GM19372 (cell line): Measurements from ENCODE around the gene GTPBP6.
"Not testable (repeated sequence)": the region's sequence is repeated elsewhere in the genome, so short reads cannot be mapped to it uniquely, and the experiment has no call there.

Experiments
- ATAC-seq: cut with Tn5 transposase; IDR thresholded peaks from one replicate; pipeline ENCODE4 v1.9.1; 2021; ENCODE audit warnings: mild to moderate bottlenecking, low read depth, moderate library complexity; ENCODE audit not compliant: unreplicated experiment

Gene GTPBP6

GRCh38 chrX:336227-336626, 17.6 kb upstream of the GTPBP6 start:
- ATAC-seq, result no peak

- ATAC-seq, result no peak
Measured at GRCh38 chrX:335758-336155, 17.2 kb upstream of the GTPBP6 start.

GRCh38 chrX:334971-335757, 16.6 kb upstream of the GTPBP6 start:
- no peak for ATAC-seq

GRCh38 chrX:334331-334891, 15.8 kb upstream of the GTPBP6 start:
- ATAC-seq, result no peak

- ATAC-seq, result no peak
Measured at GRCh38 chrX:333611-334311, 15.2 kb upstream of the GTPBP6 start.

GRCh38 chrX:332916-333610, 14.5 kb upstream of the GTPBP6 start:
- ATAC-seq, result no peak

GRCh38 chrX:332496-332860, 13.9 kb upstream of the GTPBP6 start:
- ATAC-seq, result no peak

GRCh38 chrX:331825-332495, 13.4 kb upstream of the GTPBP6 start:
- ATAC-seq, result no peak

GRCh38 chrX:331151-331824, 12.7 kb upstream of the GTPBP6 start:
- ATAC-seq, result no peak

- no peak for ATAC-seq
Measured at GRCh38 chrX:330726-331150, 12.1 kb upstream of the GTPBP6 start.

GRCh38 chrX:330141-330725, 11.6 kb upstream of the GTPBP6 start:
- ATAC-seq, result not testable (repeated sequence)

- ATAC-seq, result no peak
Measured at GRCh38 chrX:329291-329910, 10.8 kb upstream of the GTPBP6 start.

GRCh38 chrX:327660-328126, 9.1 kb upstream of the GTPBP6 start:
- no peak for ATAC-seq

- ATAC-seq, result not testable (repeated sequence)
Measured at GRCh38 chrX:324664-325063, 6.1 kb upstream of the GTPBP6 start.

GRCh38 chrX:323721-324628, 5.4 kb upstream of the GTPBP6 start:
- ATAC-seq, result no peak

GRCh38 chrX:320126-320783, 1.7 kb upstream of the GTPBP6 start:
- no peak for ATAC-seq

GRCh38 chrX:319579-320125, 1.1 kb upstream of the GTPBP6 start:
- ATAC-seq, result no peak
